KMS-11 (cell line): ENCODE data around the gene BRD2.
A peak's percentile ranks its signal among the peaks of the same experiment; 100 is the strongest.

Source experiments
- H2AFZ ChIP-seq: fragments of 200-600 bp; sonication (generic); 2 replicates; pipeline ENCODE4 v1.6.1; 2016; ENCODE audit warnings: antibody characterized with exemption, mixed run types, low read depth
- H3K27ac ChIP-seq: fragments of 200-600 bp; sonication (generic); 2 replicates; pipeline ENCODE4 v1.6.1; 2016; ENCODE audit warnings: mild to moderate bottlenecking, mixed run types
- H3K27me3 ChIP-seq: fragments of 200-600 bp; sonication (generic); 2 replicates; pipeline ENCODE4 v1.6.1; 2017; ENCODE audit warnings: mild to moderate bottlenecking, low read depth, mixed run types, moderate library complexity; ENCODE audit not compliant: insufficient read depth
- H3K36me3 ChIP-seq: fragments of 200-600 bp; sonication (generic); 2 replicates; pipeline ENCODE4 v1.6.1; 2017; ENCODE audit warnings: mild to moderate bottlenecking, mixed run types; ENCODE audit not compliant: insufficient read depth
- H3K4me1 ChIP-seq: fragments of 200-600 bp; sonication (generic); 2 replicates; pipeline ENCODE4 v1.6.1; 2016; ENCODE audit warnings: mild to moderate bottlenecking, low read depth, mixed run types; ENCODE audit not compliant: poor library complexity, severe bottlenecking
- H3K4me2 ChIP-seq: fragments of 200-600 bp; sonication (generic); 2 replicates; pipeline ENCODE4 v1.7.0; 2016; ENCODE audit warnings: mild to moderate bottlenecking, mixed run types
- H3K4me3 ChIP-seq: fragments of 200-600 bp; sonication (generic); IDR thresholded peaks from 2 replicates; pipeline ENCODE4 v1.6.1; 2017; ENCODE audit warnings: low read depth, low read length, mixed read lengths; ENCODE audit not compliant: insufficient read depth
- H3K79me2 ChIP-seq: fragments of 200-600 bp; sonication (generic); 2 replicates; pipeline ENCODE4 v1.6.1; 2016; ENCODE audit warnings: low read depth, mixed run types; ENCODE audit not compliant: insufficient read depth
- H3K9ac ChIP-seq: fragments of 200-600 bp; sonication (generic); 2 replicates; pipeline ENCODE4 v1.6.1; 2016; ENCODE audit warnings: mild to moderate bottlenecking, mixed run types
- H4K20me1 ChIP-seq: fragments of 200-600 bp; sonication (generic); 2 replicates; pipeline ENCODE4 v1.6.1; 2016; ENCODE audit warnings: mild to moderate bottlenecking, mixed run types; ENCODE audit not compliant: insufficient read depth
- CTCF ChIP-seq: fragments of 200-600 bp; sonication (generic); conservative IDR thresholded peaks from 2 replicates; pipeline ENCODE4 v1.6.1; 2017; ENCODE audit warnings: low read depth, mild to moderate bottlenecking, antibody characterized with exemption, low read length, moderate library complexity, mixed read lengths

The BRD2 gene

DNA sequence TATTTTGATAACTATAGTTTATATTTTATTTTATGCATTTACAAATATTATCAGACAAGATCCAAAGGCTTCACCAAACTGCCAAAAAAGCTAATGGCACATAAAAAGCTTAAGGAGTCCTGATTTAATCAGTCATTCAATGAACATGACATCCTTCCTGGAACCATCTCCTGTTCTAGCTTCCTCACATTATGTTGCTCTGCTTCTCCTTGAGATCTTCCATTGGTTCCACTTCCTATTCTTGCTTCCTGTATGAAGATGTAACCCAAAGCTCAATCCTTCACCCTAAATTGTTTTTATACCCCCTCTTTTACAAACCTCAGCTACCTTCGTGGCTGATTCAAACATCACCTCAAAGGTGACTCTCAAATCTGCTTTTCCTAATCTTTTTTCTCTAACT is 4.5 kb upstream of the BRD2 start:
- TF ChIP-seq CTCF, result no peak
- peaks cover 9% of the 10 kb centered on the region; the same call in 1 of the 2 replicates for H3K79me2 ChIP-seq
- H2AFZ ChIP-seq, result no peak overlapping the region
- H3K4me1 ChIP-seq, result peaks cover 23% of the 10 kb centered on the region
- H3K27ac ChIP-seq, result no peak overlapping the region
- H3K9ac ChIP-seq, result no peak overlapping the region
- no peak overlapping the region for H3K4me3 ChIP-seq
- no peaks in the 10 kb centered on the region for H3K27me3 ChIP-seq
- H3K4me2 ChIP-seq, result no peak overlapping the region
- H4K20me1 ChIP-seq, result no peaks in the 10 kb centered on the region
- no peaks in the 10 kb centered on the region for H3K36me3 ChIP-seq

DNA sequence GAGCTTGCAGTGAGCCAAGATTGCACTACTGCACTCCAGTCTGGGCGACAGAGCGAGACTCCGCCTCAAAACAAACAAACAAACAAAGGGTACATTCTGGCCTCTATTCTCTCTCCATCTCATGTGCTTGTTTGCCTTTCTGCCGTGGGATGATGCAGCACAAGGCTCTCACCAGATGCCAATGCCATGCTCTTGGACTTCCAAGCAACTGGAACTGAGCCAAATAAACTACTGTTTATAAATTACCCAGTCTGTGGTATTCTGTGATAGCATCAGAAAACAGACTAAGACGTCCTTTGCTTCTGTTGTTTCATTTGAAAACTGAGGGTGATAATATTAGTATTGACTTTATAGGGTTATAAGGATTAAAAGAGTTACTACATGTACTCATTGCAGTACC is 3.6 kb upstream of the BRD2 start:
- H3K4me3 ChIP-seq, result no peak overlapping the region
- no peak for TF ChIP-seq CTCF
- no peaks in the 10 kb centered on the region for H4K20me1 ChIP-seq
- H3K4me1 ChIP-seq, result peaks cover 23% of the 10 kb centered on the region
- peaks cover 18% of the 10 kb centered on the region; the same call in 1 of the 2 replicates for H3K79me2 ChIP-seq
- H3K27ac ChIP-seq, result no peak overlapping the region
- no peaks in the 10 kb centered on the region for H3K36me3 ChIP-seq
- H2AFZ ChIP-seq, result no peak overlapping the region
- no peak overlapping the region for H3K9ac ChIP-seq
- no peaks in the 10 kb centered on the region for H3K27me3 ChIP-seq
- H3K4me2 ChIP-seq, result no peak overlapping the region

DNA sequence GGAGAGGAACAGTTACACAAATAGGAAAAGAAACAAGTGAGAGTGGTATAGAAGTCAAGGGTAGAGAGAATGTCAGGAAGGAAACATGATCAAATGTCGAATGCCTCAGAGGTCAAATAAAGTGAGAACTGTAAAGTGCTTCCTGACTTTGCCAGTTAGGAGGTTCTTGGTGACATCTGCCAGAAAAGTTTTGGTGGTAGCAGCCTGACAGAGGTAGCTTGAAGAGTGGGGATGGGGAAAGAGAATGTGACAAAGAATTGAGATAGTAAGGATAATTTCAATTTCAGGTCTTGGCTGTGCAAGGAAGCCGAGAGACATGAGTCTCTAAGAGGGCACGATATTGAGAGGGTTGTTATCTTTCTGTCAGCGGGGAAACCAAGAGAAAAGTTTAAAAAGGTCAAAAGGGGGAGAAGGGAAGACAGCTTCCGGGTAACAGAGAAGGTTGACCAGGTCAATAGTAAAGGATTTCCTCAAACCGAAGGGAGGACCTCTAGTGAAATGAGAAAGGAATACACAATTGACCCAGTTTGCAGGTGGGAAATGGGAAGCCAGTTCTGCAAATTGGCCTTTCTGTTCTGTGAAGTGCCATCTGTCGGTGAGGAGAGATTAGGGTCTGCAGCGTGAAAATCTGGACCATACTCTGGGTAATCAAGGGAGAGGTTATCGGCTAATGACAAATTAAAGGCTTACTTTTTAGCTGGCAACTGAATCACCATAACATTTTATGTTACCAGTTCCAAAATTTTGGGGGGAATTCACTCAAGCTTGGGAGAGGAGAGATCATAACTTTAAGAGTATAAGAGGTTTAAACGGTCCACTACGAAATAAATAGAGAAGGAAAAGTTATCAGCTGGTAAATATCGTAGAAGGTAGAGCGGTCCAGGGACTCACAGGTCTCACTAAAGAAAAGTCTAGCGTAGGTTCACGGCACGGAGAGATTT is 973 bp upstream of the BRD2 start:
- Histone ChIP-seq H2AFZ (peak overlapping the region; percentile 47), H3K4me2 (peak overlapping the region; percentile 63), H3K27ac (peak overlapping the region; percentile 100), H3K79me2 (peaks cover 35% of the 10 kb centered on the region), H3K4me3 (no peak overlapping the region), H3K4me1 (peaks cover 22% of the 10 kb centered on the region), H4K20me1 (no peaks in the 10 kb centered on the region), H3K9ac (peak overlapping the region; percentile 100), H3K27me3 (no peaks in the 10 kb centered on the region), H3K36me3 (no peaks in the 10 kb centered on the region)
- TF ChIP-seq CTCF, result peak; percentile 55

DNA sequence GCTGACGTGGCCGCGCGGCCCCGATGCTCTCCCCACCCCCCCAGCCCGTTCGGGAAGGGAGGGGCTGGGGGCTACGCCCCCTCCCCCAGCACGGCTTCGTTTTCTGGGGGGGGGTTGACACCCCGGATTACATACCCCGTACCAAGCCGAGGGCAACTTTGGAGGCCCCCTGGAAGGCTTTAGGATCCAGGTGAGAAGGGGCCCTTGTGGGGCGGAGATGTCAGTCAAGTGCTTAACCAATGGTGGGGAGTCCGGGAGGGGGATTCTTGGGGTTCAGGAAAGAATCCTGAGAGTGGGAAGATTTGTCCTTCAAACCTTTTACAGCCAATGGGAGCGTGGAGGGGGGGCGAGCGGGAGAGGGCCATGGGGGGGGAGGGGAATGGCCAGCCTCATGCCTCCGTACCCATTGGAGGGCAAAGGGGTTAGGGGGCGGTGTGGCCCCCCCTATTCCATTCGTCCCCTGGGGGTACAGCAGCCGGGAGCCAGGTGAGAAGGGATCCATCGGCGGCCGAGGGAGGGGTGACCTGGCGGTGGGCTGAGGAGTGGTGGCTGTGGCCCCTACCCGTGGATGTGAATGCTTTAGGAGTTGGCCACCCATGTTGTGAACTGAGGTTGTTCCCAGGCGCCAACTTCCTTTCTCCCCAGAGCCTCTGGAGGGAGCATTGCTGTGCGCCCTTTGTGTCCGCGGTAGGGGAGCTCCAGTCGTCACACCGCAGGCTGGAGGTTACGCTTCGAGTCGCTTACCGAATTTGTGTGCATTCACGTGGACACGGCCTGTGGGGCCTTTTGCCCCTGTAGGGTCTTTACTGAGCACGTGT is 682 bp downstream of the BRD2 start:
- no peak for TF ChIP-seq CTCF
- Histone ChIP-seq H3K9ac (peak overlapping the region; percentile 100), H3K79me2 (peaks cover 51% of the 10 kb centered on the region), H4K20me1 (peaks cover 15% of the 10 kb centered on the region), H2AFZ (0 out of 2 replicates have a peak overlapping the region, but pooled peaks have one; percentile 47), H3K27me3 (no peaks in the 10 kb centered on the region), H3K4me3 (no peak overlapping the region), H3K27ac (peak overlapping the region; percentile 100), H3K4me2 (peak overlapping the region; percentile 70), H3K36me3 (peaks cover under 1% of the 10 kb centered on the region; the same call in 1 of the 2 replicates), H3K4me1 (peaks cover 20% of the 10 kb centered on the region)
